ENCODE data around the gene C1QTNF1. TPM values are rescaled to one million over a fixed set of nuclear protein-coding genes. Genes with fewer than 3 reads are reported as not detected.

Gene C1QTNF1
- total RNA-seq, 2 donors from 2014 or later, result 125 to 401 TPM

DNA sequence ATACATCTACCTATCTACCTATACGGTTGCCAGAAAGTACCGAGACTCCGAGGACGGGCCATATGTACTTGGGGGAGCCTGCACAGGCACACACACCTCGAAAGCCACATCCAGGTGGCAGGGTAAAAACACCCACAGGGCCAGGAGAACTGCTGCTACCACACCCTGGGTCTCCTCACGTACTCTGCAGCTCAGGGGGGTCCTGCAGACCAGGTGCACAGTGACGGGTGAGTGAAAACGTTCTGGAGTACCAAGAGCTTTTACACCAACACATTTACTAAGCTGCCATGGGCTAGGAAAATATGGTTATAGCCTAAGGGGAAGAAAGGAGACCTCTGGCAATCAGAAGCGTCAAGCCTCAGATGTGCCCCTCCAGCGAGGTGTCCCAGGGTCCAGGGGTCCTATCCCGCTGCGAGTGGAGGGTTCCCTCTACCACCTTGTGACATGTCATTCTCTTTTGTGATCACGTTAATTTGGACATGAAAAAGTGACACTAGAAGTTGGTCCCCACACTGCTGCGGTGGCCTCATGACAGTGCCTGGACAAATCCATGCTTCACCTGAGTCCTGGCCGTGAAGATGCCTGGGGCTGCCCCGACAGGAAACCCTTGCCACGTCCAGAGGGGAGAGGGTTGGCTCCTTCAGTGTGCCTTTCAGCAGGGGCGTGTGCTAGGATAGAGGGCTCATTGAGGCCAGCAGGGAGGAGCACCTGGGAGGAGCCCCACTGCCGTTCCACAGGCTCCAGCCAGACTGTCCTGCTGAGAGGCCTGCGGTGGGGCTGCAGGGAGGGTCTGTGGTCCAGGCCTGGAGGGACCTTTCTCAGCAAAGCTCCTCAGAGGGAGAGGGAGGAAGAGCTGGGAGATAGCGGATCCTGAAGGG lies 16.2 kb upstream of the C1QTNF1 start:
- no peaks in the 10 kb centered on the region for H3K27me3 ChIP-seq
- no peaks in the 10 kb centered on the region for H3K36me3 ChIP-seq
- no peaks in the 10 kb centered on the region for H3K9me3 ChIP-seq
- peaks cover 0 to 47% of the 10 kb centered on the region in 2 donors for H3K4me1 ChIP-seq
- no peak for DNase-seq (ENCODE audit: low spot score)
- TF ChIP-seq CTCF (IDR thresholded peaks at IDR 0.05), result no peak
- H3K27ac ChIP-seq, result peak overlapping the region in 1 of 2 donors; percentile 75
- H3K4me3 ChIP-seq, result peak overlapping the region in 1 of 2 donors; percentile 71

DNA sequence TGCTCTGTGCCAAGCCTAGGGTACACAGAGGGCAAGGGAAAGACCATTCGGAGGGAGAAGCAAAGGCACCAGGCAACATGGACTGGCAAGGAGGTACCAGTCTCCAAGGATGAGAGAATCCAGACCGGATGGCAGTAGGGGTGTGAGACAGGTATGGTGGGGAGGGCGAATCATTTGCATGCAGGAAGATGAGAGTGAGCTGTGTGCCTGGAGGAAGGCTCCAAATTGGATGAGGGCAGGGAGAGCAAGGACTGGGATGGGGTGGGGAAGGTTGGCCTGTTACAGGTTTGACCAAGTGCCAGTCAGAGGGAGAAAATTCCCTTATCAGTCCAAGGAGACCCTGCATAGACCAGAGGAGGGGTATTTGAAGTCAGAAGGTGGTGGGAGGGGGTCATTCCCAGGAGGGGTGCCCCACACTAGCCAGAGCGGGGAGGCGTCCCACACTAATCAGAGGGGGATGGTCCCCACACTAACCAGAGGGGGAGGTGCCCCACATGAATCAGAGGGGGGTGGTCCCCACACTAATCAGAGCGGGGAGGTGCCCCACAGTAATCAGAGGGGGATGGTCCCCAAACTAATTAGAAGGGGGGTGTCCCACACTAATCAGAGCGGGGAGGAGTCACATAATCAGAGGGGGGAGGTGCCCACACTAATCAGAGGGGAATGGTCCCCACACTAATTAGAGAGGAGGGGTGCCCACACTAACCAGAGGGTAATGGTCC lies 15.1 kb upstream of the C1QTNF1 start:
- Histone ChIP-seq H3K9me3 (no peaks in the 10 kb centered on the region), H3K36me3 (no peaks in the 10 kb centered on the region)

DNA sequence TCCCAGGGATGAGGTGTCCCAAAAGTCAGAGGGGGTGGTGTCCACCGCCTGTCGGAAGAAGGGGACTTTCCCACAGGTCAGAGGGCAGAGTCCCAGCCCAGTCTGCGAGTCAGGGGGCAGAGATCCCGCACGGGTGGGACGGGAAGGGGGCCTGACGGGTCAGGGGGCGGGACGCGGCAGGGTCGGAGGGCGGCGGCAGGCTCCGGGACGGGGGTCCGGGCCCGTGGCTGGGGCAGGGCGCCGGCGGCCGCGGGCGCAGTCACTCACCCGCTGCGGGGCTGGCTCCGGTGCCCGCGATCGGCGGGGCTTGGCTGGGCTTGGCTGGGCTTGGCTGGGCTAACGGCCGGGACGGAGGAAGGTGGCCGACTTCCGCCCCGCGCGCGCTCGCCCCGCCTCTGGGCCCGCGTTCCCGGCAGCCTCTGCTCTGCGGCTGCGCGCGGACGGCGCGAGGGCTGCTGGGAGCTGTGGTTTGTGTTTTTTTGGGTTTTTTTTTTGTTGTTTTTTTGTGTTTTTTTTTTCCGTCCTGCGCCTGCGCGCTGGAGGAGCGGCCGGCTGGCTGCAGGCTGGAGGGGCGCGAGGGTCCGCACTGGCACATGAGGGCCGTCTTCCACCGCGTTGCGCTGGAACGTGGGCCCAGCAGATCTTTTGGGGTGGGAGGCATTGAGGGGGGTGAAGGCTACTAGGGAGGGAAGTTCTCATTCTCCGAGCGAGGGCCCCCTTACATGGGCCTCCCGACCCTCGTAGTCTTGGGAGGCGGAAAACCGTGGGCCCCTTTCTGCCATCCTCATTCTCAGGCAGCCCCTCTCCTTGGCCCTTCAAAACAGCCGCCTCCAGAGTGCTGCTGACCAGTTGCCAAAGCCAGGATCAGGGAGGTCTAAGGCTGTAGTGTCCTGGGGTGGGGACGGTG lies 14.3 kb upstream of the C1QTNF1 start, which contains the start of gene CANT1:
TSS of gene CANT1 (minus strand) at position 368 of the 907 bp plus-strand sequence. CDS start 12,142 bp downstream, outside the sequence.
- peaks cover 0 to 47% of the 10 kb centered on the region in 2 donors for H3K4me1 ChIP-seq
- no peaks in the 10 kb centered on the region for H3K36me3 ChIP-seq
- no peaks in the 10 kb centered on the region for H3K9me3 ChIP-seq
- no peak for DNase-seq (ENCODE audit: low spot score)
- TF ChIP-seq CTCF (IDR thresholded peaks at IDR 0.05), result no peak
- H3K27ac ChIP-seq, result peak within 1 kb of the TSS; percentile 68 to 75
- no peaks in the 10 kb centered on the region for H3K27me3 ChIP-seq
- H3K4me3 ChIP-seq, result peak within 1 kb of the TSS; percentile 71 to 82

More for the DNA sequence above, 15.1 kb upstream of the C1QTNF1 start:
- no peak for TF ChIP-seq CTCF (IDR thresholded peaks at IDR 0.05)
- no peak for DNase-seq (ENCODE audit: low spot score)
- H3K27ac ChIP-seq, result peak overlapping the region; percentile 68 to 75
- H3K4me3 ChIP-seq, result peak overlapping the region; percentile 71 to 82
- peaks cover 0 to 47% of the 10 kb centered on the region in 2 donors for H3K4me1 ChIP-seq
- no peaks in the 10 kb centered on the region for H3K27me3 ChIP-seq

- Histone ChIP-seq H3K27me3 (no peaks in the 10 kb centered on the region), H3K36me3 (no peaks in the 10 kb centered on the region), H3K4me1 (peaks cover 0 to 45% of the 10 kb centered on the region in 2 donors), H3K27ac (peak overlapping the region; percentile 68 to 75), H3K9me3 (no peaks in the 10 kb centered on the region), H3K4me3 (peak overlapping the region; percentile 71 to 82)
- TF ChIP-seq CTCF (IDR thresholded peaks at IDR 0.05), result no peak
- DNase-seq (ENCODE audit: low spot score), result no peak
These were observed 13.7 kb upstream of the C1QTNF1 start for GRCh38 chr17:79010304-79010646.

- Histone ChIP-seq H3K9me3 (no peaks in the 10 kb centered on the region), H3K36me3 (no peaks in the 10 kb centered on the region), H3K4me3 (no peak overlapping the region), H3K27ac (no peak overlapping the region), H3K27me3 (no peaks in the 10 kb centered on the region), H3K4me1 (peaks cover 0 to 32% of the 10 kb centered on the region in 2 donors)
- TF ChIP-seq CTCF (IDR thresholded peaks at IDR 0.05), result no peak
- no peak for DNase-seq (ENCODE audit: low spot score)
These were observed 12.4 kb upstream of the C1QTNF1 start for GRCh38 chr17:79011451-79012147.

All from right atrium auricular region (tissue), 2 donors.